Gastrocnemius medialis (tissue), 4 donors: ENCODE data around the gene USP50.

Experiments used
- CTCF ChIP-seq, 5 experiments: fragments of 450-650 bp in 3 of 5; fragments of 200-600 bp in 2 of 5; sonication (generic) in 2 of 5; IDR thresholded peaks in 4 of 5; conservative IDR thresholded peaks in 1 of 5; 1 replicate in 4 of 5; 2 replicates in 1 of 5; pipeline ENCODE4 v1.5.1; 2016 to 2019; ENCODE audit warnings: antibody characterized with exemption in 5 of 5, mild to moderate bottlenecking in 3 of 5, moderate library complexity in 3 of 5
- POLR2A ChIP-seq, 2 donors: fragments of 450-650 bp; IDR thresholded peaks; one replicate each; pipeline ENCODE4 v1.6.1; 2017; ENCODE audit warnings: antibody characterized with exemption in 2 of 2, mild to moderate bottlenecking in 2 of 2, moderate library complexity in 2 of 2

GRCh38 chr15:50506121-50506520 is 40.3 kb downstream of the USP50 start:
- no peak for TF ChIP-seq CTCF (IDR thresholded peaks at IDR 0.05 in 4 of 5, conservative IDR thresholded peaks at IDR 0.05 in 1 of 5)
- TF ChIP-seq POLR2A (IDR thresholded peaks at IDR 0.05): no peak
